CD4-positive, alpha-beta T cell treated with Interleukin-4 for 1 hour (primary cell): Measurements from ENCODE around the gene LCLAT1.

ENCODE experiments used
- DNase-seq, 2 donors: peaks; one replicate each; pipeline ENCODE4 v3.0.0-alpha.2; 2020 to 2022

The LCLAT1 gene

DNA sequence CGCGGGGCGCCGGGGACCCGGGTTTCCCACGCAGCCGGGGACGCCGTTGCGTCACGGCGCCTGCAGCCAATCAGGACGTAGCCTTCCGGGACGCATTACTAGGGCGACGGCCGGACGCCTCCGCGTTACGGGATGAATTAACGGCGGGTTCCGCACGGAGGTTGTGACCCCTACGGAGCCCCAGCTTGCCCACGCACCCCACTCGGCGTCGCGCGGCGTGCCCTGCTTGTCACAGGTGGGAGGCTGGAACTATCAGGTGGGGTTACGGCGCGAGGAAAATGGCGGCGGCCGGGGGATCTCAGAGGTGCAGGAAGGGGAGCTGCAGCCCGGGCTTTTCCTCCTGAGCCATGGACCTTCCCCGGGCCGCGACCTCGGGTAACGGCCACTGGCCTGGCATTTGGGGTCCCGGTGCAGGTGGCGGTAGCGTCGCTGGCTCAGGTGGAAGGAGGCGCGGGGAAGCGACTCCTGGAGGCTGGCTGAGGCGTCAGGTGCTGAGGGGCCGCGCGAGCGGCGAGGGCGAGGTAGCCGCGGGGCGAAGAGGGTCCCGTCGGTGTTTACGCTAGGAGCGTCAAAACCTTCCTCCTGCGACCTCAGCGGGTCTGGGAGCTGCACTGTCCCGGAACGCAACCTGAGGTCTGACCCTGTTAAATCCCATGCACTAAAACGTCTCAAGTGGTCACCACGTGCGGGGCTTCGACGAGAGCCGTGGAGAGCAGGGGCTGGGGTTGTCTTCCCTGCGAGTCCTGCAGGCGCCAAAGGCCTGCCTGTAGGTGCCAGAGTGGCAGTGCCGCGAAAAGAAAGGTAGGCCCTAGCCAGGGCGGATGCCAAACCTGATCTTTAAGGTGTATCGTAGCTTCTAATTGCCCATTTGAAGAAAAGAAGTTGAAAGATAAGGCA is at the start of gene LCLAT1:
Gene LCLAT1 (plus strand): TSS at position 98 of the 897 bp plus-strand sequence. CDS start 78,345 bp downstream, outside the sequence.
- DNase-seq = peak; percentile 88 to 89

DNA sequence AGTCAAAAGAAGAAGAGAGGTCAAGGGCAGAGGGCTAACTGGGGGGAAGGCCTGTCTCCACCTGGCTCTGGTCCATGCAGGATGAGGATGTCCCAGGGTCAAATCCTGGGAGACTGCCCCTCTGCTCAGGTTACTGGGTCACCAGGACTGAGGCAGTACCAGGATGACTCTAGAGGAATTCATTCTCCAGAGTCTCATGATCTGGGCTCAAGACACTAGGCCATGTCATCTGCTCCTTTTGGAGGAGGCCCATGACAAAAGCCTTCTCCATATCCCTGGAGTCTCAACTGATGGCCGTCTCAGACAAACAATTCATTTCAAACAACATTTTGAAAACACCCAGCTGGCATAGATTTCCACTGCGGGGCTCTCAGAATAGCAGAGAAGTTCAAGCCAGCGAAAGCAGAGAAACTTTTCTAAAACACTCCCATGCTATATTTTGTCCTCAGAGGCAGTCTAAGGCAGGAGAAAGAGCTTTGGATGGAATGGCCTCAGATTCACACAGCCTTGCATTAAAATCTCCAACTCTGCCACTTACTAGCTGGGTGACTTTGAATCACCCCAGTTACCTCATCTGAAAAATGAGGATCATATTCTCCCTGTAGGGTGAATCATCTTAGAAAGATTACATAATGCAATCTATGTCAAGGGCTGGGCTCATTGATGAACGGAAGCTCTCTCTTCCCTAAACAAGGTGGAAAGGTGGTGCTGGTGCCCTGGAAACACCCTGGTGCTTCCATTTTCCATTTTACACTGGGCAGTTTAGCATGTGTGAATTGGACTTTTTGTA is 48.8 kb upstream of the LCLAT1 start:
- DNase-seq = no peak

DNA sequence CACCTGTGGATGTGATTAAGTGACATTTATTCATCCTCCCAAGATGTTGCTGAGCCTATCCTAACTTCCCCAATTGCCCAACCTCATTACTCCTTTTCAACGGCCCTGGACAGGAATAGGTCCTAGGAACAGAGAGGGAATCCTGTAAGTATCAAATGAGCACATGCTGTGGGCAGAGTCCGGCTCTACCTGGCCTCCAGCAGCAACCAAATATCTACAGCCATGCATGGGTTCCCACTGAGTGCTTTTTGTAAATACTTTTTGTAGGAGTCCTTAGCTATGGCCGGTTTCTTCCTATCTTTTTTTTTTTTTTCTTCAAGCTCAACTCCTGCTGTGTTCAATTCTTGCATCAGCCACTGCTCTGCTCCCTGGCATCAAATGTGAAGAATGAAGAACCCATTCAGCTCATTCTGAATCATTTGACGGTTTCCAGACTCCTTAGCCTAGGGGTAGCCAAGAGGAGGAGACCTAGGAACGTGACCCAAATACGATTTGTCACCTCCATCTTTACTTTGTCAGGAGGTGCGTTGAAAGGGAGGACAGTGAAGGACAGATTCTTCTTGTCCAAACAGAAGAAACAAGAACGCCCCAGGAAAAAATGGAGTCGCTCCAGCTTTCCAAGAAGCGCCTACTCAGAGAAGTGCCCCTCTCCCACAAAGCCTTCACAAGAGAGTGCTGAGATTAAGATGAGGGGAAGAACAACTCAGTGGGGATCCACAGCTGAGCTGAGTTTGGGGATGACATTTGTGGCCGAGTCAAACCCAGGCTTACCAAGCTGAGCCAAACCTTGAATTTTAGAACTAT is 46.7 kb upstream of the LCLAT1 start:
- DNase-seq = no peak

DNA sequence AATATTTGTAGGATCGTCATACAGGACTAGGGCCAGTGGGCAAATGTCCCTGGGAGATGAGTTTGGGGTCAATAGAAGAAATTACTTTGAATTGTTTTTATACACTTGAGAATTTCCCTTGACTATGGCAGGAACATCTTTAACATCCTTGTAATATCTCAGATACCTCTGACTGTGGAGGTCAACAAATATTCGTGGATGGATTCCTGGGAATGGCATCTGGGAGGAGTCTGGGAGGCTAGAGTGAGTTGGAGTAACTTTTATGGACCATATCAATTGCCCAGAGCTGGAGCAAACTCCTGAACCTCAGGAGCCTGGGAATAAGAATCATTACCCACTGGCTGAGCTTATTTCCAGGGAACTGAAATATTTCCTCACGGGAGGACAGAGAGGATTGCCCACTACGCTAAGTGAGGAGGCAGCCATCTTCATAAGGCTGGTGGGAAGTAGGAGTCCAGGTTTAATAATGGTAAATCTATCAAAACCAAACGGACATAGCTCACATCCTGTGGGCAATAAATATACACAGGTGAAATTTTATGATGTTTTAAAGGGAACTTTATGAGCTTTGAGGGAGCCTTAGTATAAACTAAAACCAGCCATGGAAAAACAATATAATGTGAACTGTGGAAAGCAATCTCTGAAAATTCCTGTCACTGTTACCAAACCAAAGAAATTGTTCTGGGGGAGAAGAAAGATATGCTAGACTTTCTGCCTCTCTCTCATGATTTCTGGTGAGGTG is 44.4 kb upstream of the LCLAT1 start:
- DNase-seq = no peak

DNA sequence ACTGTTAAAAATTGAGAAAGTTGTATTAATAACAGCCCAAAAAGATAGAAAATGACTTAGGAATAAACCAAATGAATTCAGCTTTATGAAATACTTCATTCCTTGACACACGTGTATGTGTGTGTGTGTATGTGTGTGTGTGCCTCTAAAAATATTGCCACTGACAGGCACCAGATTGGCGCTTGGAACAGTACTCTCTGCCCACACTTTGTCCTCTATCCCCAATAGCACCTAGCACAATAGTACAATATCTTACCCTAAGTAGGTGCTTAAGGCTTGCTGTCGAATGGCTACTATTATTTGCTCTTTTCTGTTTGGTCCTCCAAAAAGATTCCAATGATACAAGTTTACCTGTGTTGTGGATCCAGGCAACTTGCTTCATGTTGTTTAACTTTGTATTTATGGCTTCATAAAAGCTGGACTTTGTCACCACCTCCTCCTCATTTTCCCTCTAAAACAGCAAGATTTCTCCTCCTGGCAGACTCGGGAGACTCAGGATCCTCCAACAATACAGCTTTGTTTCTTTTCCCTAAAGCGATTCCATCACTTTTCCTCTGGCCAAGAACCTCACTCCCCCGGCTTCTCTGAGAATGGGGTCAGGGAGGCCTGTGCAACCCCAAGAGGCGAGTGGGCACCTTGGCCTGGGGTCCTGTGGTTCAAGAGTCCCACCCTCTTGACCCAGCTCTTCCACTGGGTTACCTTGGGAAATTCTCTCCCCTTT is 43.3 kb upstream of the LCLAT1 start:
- no peak for DNase-seq

DNA sequence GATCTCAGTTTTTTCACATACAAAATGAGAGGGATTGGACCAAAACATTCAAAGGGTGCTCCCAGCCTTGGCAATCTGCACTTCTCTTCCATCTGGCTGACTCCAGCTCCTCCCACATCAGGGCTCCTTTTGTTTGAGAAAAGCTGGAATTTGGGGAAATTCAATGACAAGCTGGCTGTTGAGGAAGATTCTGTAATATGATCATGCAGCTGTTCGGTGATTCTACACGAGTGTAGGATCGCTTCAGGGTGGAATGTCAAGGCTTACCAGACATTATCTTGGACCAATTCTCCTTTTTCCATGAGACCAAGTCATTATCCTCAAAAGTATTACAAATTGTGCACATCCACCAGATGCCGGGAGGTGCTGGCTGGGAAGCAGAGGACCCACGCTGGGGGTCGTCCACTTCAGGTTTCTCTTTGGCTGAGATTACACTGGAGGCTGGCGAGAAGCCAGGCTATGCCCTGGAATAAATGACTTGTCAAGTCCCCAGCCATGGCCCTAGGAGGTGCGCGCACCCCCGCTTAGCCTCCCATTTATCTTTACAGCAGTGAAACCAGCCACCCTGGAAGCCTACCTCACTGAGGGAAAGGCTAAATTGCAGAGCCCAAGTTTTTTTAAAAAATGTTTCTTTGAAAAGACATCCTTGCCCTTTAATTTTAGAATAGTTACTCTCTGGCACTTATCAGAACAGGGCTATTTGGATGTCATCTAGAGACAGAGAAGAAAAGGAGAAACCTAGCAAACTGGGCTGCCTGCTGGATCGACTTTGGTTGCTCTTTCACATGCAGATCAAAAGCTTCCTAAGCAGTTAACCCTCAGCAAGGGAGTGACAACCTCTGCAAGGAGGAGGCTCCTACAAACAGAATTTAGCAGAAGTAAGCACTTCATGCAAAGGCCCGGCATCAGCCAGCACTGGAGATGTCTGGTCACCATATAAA is 42.5 kb upstream of the LCLAT1 start:
- no peak for DNase-seq

DNA sequence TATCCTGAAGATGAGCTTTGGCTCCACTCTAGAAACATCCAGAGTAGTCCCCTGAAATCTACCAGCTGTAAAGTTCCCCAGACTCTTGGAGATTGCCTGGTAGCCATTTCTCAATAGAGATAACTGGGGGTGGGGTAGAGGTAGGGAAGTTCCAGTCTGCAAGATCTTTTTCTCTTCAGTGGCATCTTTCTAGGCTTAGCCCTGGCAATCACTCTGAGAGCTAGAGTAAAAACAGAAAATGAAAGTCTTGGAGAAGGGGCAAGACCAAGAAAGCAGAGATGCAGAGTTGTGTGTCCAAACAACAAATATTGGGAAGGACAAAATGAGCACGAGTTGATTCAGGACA is 41.8 kb upstream of the LCLAT1 start:
- no peak for DNase-seq

DNA sequence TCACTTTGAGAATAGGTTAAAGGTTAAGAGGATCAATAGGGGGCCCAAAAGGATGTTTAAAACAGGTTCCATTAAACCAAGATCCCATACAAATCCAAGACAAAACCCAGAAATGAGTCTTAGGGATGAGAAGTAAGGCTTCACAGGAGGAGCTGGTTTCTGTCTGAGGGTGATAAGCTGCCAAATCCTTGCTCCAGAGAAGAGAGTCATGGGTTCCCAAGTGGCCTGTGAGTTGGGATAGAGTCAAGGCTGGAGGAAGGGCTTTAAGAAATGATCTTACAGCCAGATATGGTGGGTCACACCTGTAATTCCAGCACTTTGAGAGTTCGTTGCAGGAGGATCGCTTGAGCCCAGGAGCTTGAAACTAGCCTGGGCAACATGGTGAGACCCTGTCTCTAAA is 40.2 kb upstream of the LCLAT1 start:
- no peak for DNase-seq

DNA sequence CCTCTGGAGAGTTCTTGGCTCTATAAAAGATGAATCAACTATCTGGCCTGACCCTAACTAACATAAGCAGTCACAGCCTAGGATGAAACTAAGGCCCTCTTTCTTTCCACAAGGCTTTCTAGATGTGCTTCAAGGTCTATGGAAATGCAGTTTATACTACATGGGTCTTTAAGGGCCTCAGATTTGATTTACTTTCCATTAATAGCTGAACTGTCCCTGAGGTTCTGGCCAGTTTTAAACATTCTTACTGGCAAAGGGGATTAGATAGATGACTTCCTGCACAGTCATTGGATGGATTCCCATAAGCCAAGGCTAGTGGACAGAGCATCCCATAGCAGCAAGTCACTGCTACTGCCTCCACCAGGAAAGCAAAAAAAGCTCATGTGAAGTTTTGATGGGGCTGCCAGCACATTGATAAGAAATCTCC is 38.1 kb upstream of the LCLAT1 start:
- DNase-seq = no peak

DNA sequence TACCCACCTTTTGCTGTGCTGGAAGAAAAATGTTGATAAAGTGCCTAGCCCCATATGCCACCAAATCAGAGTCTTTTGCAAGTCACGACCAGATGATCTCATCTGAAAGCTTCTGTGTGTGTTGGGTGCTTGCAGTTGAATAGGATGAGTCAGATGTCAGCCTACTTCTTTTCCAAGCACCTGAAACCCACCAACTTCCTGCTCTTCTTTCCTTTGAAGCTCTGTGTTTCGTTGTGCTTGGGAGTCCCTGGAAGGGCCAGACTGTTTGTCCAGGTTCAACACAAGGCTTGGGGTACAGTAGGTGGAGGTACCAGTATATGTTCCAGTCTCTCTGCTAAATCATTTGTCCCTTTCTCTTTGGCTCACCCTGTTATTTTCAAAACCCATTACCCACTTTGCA is 36.8 kb upstream of the LCLAT1 start:
- no peak for DNase-seq

DNA sequence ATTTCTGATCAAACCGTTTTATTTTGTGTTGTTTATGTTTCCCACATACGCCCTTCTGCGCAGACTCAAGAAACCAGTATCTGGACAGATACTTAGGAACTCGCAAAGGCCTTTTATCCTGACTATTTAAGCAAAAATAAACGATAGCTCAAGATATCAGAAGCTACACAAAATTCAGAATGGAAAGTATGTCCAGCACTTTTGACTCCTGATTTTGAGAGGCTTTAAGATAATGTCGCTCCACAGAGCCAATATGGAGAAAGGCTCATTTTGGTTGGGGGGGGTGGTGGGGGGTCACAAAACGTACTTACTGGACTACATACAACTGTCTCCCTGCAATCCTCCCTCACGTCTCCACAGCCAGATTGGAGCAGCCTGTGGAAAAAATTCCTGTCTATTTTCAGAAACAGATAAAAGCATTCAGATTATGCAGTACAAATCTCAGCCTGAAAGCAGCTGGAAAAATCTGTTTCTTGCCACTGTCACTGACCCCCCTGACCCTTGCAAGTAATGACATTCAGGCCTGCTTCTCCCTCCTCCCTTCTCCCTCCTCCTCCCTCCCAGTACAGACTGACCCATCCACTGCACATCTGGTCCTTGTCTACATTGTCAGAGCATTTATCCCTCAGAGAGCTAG is 34.9 kb upstream of the LCLAT1 start:
- no peak for DNase-seq

DNA sequence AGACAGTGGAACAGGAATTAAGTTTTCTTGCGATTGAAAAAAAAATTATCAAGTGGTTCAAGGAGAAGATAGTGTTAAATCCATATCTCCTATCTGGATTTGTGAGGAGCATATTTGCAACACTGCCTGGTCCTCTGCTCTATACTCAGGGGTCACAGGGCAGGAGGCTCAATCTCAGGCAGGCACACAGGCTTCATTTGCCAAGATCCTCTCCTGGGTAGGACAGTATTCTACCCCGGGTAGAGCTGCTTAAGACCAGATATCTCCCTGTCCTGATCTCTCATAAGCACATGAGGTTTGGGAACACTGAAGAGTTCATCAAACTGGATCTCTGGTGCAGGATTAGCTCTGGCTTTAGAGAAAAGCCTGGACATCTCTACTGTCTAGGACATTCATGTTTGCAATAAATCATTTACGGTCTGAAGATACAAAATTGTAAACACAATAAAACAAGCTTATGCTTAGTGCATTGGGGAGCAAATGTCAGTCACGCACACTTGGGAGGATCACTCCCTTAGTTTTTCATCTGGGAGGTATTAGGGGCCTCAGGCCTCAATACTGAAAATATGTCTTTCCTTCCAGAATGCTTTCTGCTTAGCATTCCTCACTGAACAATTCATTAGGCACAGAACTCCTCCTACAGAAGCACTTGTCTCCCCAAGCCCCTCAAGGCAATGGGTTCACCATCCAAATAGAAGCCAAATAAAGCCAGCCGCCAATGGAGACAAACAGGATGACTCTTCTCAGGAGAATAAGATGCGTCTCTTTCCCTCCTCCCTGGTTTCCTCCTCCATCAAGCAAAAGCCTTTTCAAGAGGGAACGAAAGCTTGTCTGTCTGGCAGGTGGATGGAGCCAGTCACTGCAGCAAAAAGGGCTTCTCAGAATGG is 34.1 kb upstream of the LCLAT1 start:
- no peak for DNase-seq

DNA sequence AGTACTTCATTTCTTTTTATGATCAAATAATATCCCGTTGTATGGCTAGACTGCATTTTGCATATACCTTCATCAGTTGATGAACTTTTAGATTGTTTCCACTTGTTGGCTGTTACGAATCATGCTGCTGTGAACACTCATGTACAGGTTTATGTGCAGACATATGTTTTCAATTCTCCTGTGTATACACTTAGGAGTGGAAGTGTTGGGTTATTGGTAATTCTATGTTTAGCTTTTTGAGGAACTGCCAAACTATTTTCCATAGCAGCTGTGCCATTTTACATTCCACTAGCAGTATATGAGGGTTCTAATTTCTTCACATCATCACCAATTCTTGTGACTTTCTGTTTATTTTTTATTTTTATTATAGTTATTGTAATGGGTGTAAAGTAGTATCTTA is 32.1 kb upstream of the LCLAT1 start:
- DNase-seq = no peak

DNA sequence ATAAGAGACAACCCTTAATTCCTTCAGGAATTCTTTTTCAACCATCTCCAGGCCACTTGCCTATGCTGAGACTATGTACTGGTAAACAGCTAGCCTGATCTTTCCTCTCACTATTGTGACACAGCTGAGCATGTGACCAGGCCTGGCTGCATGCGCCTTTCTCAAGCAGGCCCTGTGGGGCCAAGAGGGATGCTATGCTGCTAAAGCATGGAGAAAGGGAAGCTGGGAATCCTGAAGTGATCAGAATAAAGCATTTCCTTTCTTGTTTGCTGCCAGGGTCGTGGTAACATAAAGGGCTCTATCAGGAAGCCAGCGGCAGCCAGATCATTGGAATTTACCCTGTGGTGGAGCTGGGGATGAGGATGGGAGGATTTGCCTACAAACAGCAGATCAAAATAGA is 29.8 kb upstream of the LCLAT1 start:
- DNase-seq = no peak

DNA sequence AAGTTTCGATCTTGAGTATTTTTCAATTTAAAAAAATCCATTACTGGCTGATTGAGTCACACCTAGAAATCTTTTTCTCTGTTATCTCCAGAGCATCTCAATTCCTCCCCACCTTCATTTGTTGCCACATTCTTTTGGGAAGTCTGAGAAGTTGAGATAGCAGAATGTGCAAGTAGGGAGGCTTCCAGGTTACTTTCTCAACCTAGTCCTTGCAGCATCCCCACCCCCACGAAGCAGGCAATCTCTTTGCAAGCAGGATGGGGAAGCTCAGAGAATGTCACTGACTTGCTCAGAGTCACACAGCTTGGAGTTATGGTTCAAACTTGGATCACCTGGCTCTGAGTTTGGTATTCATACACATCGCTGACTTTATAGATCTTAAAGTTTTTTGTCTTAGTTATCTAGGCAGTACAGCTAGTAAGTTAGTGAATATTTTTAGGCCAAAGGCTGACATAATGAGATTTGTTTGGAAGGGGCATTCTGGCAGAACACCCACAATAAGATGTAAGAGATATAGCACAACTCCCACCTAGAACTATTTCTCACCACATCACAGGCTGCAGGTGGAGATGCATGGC is 25.9 kb upstream of the LCLAT1 start:
- DNase-seq = peak in 1 of 2 donors; percentile 31

DNA sequence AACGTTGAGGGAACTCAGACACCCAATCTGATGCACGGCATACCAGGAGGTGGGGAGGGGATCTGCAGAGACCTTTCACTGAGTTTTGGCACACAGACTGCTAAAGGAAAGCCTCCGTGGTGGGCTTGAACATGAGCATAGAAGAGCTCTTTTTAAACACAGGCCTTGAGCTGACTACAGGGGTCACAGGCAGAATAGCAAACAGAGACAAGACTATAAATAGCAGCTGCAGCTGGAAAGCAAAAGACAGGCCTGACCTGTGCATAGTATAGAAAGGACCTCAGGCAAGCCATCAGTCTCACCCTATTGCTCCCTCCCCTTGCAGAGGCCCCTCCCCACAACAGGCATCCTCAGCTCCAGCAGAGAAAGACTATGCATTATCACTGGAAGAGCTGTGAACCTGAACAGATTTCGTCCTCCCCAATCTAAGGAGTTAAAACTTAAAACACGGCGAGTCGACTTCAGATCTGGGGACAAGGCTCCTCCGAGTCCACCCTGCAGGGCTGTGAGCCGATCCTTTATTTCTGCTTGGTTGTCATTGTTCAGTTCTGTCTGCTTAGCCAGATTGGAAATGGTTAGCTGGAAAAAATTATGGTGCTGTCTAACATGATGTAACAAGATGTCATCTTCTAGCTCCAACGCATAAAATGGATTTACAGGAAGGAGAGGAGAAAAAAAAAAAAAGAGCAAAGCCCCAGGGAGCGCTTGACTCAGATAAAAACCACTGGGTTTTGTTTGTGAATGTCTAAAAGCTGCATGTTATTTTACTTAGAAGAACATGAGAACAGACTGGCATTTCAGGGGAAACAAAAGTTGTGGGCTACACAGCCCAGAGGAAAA is 25.2 kb upstream of the LCLAT1 start:
- peak in 1 of 2 donors; percentile 31 for DNase-seq

DNA sequence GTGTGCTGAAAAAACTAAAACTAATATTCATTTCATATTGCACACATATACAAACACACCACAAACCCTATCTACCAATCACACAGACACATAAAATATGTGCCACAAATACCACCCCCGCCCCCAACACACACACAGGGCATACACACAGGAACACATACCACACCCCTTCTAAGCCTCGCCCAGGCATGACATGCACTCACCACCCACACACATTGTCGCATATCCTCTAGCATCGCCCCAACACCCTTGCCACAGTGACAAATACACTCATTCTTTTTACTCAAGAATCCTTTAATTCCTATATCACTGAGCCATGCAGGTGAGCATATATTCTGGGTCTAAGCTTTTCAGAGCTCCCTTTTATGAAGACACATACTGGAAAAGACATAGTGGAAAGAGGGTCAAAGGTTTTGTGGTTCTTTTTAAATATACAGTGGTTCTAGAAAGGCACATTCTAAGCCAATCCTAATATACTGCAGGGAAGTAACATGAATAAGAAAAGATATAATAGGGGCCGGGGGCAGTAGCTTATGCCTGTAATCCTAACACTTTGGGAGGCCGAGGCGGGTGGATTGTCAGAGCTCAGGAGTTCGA is 24.5 kb upstream of the LCLAT1 start:
- DNase-seq = peak; percentile 85
